BJ (cell line): ENCODE data around the gene CPEB2. TPM values are rescaled to one million over a fixed set of nuclear protein-coding genes. Genes with fewer than 3 reads are reported as not detected.

Source experiments
- CTCF ChIA-PET: fragments of 350-600 bp; formaldehyde crosslinking; extraction: SDS; loops from one replicate; lab custom pipeline; 2021; ENCODE audit warnings: antibody characterized with exemption, inconsistent platforms; lab: Yijun Ruan, JAX
- POLR2A ChIA-PET: fragments of 300-600 bp; sonication (Branson Sonifier 250); formaldehyde crosslinking; extraction: SDS; loops from one replicate; lab custom pipeline; 2021; ENCODE audit warnings: antibody characterized with exemption; lab: Charles Lee
- DNase-seq: peaks from one replicate; pipeline ENCODE4 v3.0.0-alpha.2; 2011; ENCODE audit warnings: low read depth
- H3K27me3 ChIP-seq: 2 replicates; pipeline ENCODE4 v1.6.0; 2011; ENCODE audit warnings: low read length; ENCODE audit not compliant: control insufficient read depth, insufficient read depth
- H3K36me3 ChIP-seq: 2 replicates; pipeline ENCODE4 v1.5.1; 2011; ENCODE audit warnings: low read length; ENCODE audit not compliant: control insufficient read depth, insufficient read depth
- H3K4me3 ChIP-seq: 2 replicates; pipeline ENCODE4 v1.5.1; 2011; ENCODE audit warnings: low read depth, mild to moderate bottlenecking, control low read depth, low read length
- CTCF ChIP-seq: IDR thresholded peaks from 2 replicates; pipeline ENCODE4 v1.5.1; 2011; ENCODE audit warnings: low read depth, mild to moderate bottlenecking, control low read depth, inconsistent platforms, low read length, moderate library complexity; ENCODE audit not compliant: insufficient read depth
- polyA plus RNA-seq: library from polyadenylated mRNA; depleted of rRNA; stranded (reverse); fragments of >200 nt; gene quantifications from 2 replicates; pipeline ENCODE4 v1.2.3, GENCODE V29; 2011

The CPEB2 gene
- polyA plus RNA-seq, 1 experiment: 2.8 TPM

DNA sequence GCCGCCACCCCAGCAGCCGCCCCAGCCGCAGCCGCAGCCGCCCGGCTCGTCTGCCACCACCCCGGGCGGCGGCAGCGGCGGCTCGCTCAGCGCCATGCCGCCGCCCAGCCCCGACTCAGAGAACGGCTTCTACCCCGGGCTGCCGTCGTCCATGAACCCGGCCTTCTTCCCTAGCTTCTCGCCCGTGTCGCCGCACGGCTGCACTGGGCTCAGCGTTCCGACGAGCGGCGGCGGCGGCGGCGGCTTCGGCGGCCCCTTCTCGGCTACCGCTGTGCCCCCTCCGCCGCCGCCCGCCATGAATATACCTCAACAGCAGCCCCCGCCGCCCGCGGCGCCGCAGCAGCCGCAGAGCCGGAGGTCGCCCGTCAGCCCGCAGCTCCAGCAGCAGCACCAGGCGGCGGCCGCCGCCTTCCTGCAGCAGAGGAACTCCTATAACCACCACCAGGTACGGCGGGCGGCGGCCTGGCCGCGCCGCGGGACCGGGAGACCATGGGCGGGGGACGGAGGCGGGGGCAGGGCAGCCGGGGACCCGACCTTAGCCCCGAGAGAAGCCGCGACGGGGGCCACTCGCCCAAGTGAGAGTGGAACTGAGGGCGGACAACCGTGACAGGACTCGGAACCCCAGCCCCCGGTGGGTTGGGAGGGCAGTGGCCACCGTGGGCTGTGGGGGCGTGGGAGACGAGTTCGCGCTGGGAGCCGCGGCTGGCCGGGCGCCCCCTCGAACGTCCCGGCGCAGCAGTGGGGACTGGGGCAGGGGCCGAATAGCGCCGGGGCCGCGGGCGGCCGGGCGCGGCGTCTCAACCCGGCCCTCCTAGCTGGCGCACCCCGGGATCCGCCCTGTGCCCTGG is 1.8 kb downstream of the CPEB2 start:
- CTCF ChIA-PET: interaction anchor here (0.7 to 0.8 kb wide), 2 partner anchors 18 to 1348 kb away, joined by 3 read pairs; no protein-coding TSS in a partner anchor
- peak overlapping the region; percentile 99 for H3K4me3 ChIP-seq
- POLR2A ChIA-PET: interaction anchor here (0.6 kb wide), 1 partner anchor 1137 kb away, joined by 4 read pairs; no protein-coding TSS in a partner anchor
- H3K36me3 ChIP-seq: no peaks in the 10 kb centered on the region
- H3K27me3 ChIP-seq: no peaks in the 10 kb centered on the region
- no peak for DNase-seq
- TF ChIP-seq CTCF: no peak

GRCh38 chr4:15004739-15005301 is 2.5 kb downstream of the CPEB2 start:
- DNase-seq: no peak
- Histone ChIP-seq H3K27me3 (no peaks in the 10 kb centered on the region), H3K4me3 (peak overlapping the region; percentile 99), H3K36me3 (no peaks in the 10 kb centered on the region)
- ChIA-PET POLR2A (interaction anchor here (0.6 kb wide), 2 partner anchors 16 to 1145 kb away, joined by 4 to 6 read pairs; no protein-coding TSS in a partner anchor), CTCF (no interaction called here)
- TF ChIP-seq CTCF: no peak

- H3K36me3 ChIP-seq: 0 out of 2 replicates have a peak, but pooled peaks cover 1% of the 10 kb centered on the region
- no peaks in the 10 kb centered on the region for H3K27me3 ChIP-seq
- CTCF ChIA-PET: no interaction called here
- POLR2A ChIA-PET: interaction anchor here (0.6 kb wide), 2 partner anchors 16 to 1146 kb away, joined by 4 to 6 read pairs; no protein-coding TSS in a partner anchor
- peak overlapping the region; percentile 99 for H3K4me3 ChIP-seq
- DNase-seq: no peak
- TF ChIP-seq CTCF: no peak
Observed at GRCh38 chr4:15005474-15006115, 3.3 kb downstream of the CPEB2 start.

DNA sequence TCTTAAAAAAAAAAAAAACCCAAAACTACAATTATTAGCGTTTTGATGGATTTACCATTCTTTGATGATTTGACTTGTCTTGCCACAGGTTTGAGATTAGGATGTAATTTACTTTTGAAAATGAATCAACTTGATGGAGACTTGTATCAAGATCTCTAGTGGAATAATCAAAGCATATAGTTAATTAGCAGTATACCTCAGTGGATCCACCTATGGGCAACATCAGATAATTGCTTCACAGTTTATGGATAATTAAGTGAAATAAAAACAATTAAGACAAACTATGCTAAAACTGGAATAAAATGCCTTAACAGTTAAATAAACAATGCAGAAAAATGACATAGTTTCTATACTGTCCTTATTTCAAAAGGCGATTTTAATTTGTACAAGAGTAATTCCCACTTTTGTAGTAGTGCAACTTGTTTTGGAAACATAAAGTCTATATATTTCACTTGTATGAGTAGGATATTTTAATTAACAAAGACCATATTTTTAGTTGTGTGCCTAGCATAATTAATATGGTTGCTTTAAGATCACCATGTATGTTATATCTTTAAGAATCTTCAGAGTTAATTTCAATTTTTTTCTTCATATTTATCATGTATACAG is 4.2 kb downstream of the CPEB2 start:
- H3K4me3 ChIP-seq: 0 out of 2 replicates have a peak overlapping the region, but pooled peaks have one; percentile 6
- DNase-seq: no peak
- ChIA-PET POLR2A (no interaction called here), CTCF (no interaction called here)
- H3K27me3 ChIP-seq: no peaks in the 10 kb centered on the region
- peak; percentile 43 for TF ChIP-seq CTCF
- 0 out of 2 replicates have a peak, but pooled peaks cover 1% of the 10 kb centered on the region for H3K36me3 ChIP-seq
